ENCODE measurements around the gene ATP5MK.
"Not testable (repeated sequence)": the region's sequence is repeated elsewhere in the genome, so short reads cannot be mapped to it uniquely, and the experiment has no call there.

The ATP5MK gene

GRCh38 chr10:103396067-103396788 is at the start of gene ATP5MK, which contains the start of gene PDCD11:
Gene ATP5MK (minus strand): TSS chr10:103396475. CDS start chr10:103392457, 4,018 bp downstream.
Gene PDCD11 (plus strand): TSS chr10:103396626. CDS start chr10:103398427, 1,801 bp downstream.
- peak; percentile 86 to 87 for DNase-seq

DNA sequence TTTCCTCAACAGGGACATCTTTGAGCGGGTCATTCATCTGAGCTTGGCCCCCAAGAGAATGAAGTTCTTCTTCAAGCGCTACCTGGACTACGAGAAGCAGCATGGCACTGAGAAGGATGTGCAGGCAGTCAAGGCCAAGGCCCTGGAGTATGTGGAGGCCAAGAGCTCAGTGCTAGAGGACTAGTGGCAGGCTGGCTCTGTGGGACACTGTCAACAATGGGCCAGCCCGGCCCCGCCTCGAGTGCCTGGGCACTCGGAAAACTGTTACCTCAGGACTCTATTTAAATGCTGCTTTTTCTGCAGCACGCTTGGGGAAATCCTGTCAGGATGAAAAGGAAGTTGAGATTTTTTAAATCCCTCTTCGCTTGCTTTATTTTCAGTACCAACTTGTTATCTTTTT is 49.1 kb upstream of the ATP5MK start:
- DNase-seq = no peak

DNA sequence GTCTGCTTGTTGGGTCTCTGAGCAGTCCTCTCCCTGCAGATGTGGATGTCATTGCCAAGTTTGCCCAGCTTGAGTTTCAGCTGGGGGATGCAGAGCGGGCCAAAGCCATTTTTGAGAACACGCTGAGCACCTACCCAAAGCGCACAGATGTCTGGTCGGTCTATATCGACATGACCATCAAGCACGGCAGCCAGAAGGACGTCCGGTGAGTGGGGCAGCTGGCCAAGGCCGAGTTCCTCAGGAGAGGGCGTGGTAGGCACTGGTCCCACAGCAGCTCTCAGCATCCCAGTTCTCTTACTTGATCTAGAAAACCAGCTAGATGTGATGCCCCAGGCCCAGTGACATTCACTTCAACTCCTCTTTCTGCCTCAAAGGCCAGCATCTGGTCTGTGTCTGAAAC is 48.2 kb upstream of the ATP5MK start:
- no peak for DNase-seq

DNA sequence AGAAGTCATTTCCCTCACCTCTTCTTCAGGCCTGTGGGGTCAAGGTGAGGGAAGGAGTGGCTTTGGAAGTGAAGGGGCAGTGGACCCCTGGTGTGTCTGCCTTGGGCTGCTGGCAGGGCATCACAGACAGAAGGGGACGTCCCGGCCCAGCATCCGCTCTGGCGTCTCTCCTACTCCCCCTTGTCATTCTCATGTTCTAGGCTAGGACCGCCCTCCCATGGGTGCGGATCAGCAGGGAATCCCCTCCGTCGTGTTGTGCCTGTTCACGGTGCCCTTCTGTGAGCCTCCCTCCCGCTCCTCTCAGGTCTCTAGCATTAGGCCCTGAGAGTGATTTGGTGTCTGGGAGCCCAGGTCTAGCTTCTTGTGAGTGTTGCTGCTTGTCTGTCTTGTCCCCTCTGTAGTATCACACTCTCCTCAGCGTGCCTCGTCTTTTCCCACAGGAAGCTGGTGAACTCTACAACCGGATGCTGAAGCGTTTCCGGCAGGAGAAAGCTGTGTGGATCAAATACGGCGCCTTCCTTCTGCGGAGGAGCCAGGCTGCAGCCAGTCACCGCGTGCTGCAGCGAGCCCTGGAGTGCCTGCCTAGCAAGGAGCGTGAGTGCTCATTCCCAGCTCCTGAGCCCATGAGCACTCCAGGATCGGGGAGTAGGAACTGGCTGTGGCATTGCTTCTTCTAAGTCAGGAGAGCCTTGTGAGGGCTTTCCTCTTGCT is 47.4 kb upstream of the ATP5MK start:
- DNase-seq = no peak

GRCh38 chr10:103442031-103442461 is 45.8 kb upstream of the ATP5MK start:
- no peak for DNase-seq

DNA sequence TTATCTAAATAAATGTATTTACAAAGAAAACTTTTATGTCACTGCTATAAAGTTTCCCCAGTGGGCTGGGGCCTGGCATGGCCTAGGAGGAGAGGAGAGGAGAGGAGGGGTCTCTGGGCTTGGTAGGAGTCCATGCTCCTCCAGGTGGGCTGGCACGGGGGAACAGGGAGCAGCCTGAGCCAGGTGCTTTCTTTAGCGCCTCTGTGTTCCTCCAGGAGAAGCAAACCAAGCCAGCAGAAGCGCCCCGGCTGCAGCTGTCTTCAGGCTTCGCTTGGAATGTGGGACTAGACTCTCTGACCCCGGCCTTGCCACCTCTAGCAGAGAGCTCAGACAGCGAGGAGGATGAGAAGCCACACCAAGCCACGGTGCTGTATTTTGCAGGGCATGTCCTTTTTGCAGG is 45.3 kb upstream of the ATP5MK start:
- no peak for DNase-seq

- DNase-seq = no peak
Measured at GRCh38 chr10:103441206-103441605, 44.9 kb upstream of the ATP5MK start.

DNA sequence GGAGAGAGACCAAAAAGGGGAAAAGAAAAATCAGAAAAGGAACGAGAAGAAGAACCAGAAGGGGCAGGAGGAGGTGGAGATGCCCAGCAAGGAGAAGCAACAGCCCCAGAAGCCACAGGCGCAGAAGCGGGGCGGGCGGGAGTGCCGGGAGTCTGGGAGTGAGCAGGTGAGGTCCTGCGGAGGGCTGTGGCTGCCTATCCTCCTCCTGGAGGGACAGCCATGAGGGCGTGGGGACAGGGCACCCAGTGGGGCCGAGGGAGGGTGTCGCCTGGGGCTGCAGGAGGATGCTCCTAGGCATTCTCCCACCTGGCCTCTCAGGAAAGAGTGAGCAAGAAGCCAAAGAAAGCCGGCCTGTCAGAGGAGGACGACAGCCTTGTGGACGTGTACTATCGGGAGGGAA is 44.1 kb upstream of the ATP5MK start:
- no peak for DNase-seq

GRCh38 chr10:103439776-103440175 is 43.5 kb upstream of the ATP5MK start:
- no peak for DNase-seq

GRCh38 chr10:103433858-103434257 is 37.6 kb upstream of the ATP5MK start:
- no peak for DNase-seq

DNA sequence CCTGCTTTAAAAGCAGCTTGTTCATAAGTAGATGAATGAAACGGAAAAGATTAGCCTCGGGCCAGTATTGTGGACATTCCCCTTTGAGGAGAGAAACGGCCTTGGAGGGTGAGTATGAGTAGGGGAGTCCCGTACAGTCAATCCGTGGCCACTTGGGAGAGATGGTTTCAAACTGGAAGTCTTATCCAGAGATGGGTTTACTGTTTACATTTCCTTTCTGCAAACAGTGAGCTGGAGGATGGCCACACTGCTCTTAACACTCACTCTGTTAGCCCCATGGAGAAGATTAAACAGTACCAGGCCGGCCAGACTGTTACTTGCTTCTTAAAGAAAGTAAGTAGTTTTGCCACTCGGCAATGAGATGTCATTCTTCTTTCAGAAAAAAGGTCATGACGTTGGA is 35.6 kb upstream of the ATP5MK start:
- DNase-seq = no peak

- DNase-seq = no peak
Measured at GRCh38 chr10:103429647-103430046, 33.4 kb upstream of the ATP5MK start.

DNA sequence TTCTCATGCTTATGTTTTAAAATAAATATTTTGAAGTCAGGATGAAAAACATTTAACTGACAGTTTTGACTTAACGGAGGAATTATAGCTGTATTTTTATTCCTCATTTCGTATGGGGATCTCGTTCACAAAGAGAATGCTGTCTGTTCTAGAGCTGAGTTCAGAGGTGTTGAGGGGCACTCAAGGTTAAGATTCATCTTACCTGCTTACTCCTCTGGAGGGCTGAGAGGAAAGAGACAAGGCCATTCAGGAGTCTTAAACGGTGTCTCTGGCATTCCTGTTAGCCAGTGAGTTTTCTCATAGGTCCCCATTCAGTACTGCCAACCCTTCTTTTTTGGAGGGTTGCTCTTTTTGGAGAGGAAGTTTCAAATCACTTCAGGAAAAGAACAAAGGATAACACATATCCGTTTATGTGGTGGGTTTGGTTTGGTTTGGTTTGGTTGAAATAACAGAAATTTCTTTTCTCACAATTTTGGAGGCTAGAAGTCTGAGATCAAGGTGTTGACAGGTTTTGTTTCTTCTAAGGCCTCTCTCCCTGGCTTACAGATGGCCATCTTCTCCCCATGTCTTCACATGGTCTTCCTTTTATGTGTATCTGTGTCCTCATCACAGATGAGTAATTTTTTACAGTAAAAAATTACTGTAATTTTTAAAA is 32.8 kb upstream of the ATP5MK start:
- no peak for DNase-seq

GRCh38 chr10:103427866-103428265 is 31.6 kb upstream of the ATP5MK start:
- no peak for DNase-seq

GRCh38 chr10:103423748-103424147 is 27.5 kb upstream of the ATP5MK start:
- DNase-seq = no peak

DNA sequence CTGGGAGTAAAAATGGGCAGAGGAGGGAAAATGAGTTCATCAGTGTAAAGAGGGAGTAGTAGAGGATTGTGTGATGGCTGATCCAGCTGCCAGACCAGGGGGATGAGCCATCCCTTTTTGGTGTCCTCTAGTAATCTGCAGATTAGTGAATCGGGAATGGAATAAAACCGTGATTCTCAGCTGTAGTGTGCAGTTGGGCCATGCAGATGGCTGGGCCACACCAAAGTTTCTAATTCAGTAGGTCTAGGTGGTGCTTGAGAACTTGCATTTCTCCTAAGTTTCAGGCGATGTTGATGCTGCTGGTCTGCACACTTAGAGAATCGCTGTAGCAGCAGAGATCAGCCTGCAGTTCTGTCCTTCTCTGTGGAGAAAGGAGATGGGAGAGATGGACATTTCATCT is 22.8 kb upstream of the ATP5MK start:
- DNase-seq = no peak

GRCh38 chr10:103417601-103418000 is 21.3 kb upstream of the ATP5MK start:
- DNase-seq = no peak

DNA sequence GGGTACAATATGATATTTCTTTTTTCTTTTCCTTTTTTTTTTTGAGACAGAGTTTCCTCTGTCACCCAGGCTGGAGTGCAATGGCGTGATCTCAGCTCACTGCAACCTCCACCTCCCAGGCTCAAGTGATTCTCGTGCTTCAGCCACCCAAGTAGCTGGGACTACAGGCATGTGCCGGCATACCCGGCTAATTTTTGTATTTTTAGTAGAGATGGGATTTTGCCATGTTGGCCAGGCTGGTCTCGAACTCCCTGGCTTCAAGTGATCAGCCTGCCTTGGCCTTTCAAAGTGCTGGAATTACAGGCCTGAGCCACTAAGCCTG is 20.8 kb upstream of the ATP5MK start:
- DNase-seq = not testable (repeated sequence)

DNA sequence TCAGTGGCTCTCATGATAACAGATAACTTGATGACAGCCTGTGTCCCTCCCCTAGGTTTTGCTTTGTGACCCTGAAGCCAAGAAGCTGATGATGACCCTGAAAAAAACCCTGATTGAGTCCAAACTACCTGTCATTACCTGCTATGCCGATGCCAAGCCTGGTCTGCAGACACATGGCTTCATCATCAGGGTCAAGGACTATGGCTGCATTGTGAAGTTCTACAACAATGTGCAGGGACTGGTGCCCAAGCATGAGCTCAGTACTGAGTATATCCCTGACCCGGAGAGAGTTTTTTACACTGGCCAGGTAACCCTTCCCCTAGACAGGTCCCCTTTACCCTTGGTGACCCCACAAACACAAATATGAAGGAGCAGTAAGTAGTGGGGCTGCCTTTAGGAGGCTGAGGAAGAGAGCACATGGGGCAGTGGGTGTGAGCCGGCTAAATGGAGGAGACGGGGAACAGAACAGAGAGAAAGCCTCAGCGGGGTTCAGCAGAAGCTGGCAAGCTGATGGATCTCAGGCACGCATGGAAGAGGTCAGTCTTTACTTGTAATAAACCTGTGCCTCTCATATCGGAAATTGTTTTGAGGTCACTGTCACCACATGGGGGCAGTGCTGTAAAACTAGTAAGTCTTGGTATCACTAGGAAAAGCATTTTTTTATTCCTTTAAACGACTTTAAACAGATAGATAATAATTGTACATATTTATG is 20.3 kb upstream of the ATP5MK start:
- DNase-seq = peak in 1 of 2 experiments; percentile 19

GRCh38 chr10:103415581-103415980 is 19.3 kb upstream of the ATP5MK start:
- no peak for DNase-seq

DNA sequence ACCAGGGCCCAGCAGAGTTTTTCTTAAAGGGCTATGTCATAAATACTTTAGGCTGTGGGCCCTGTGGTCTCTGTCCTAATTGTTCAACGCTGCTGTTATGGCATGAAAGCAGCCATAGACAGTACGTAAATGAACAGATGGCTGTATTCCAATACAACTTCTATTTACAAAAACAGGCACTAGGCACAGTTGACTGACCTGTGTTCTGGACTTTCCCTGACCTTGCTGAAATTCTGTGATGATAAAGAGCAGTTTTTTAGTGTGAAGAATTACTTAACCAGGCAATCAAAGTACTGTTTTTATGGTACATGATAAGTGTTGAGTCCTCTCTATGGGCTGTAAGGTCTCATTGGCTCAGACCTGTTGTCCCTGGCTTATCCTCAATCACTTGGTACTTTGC is 17.3 kb upstream of the ATP5MK start:
- no peak for DNase-seq

GRCh38 chr10:103397191-103397825 is 1.0 kb upstream of the ATP5MK start:
- DNase-seq = no peak

GRCh38 chr10:103396789-103397087 is 463 bp upstream of the ATP5MK start:
- DNase-seq = no peak

Data from NCI-H1930 (cell line).